Activated CD4-positive, CD25-positive, alpha-beta regulatory T cell treated with anti-CD3 and anti-CD28 coated beads, Interleukin-2, amount 50 U/mL, for 16 hours (primary cell): ENCODE measurements around the gene COL6A2.
"Not testable (repeated sequence)": the region's sequence is repeated elsewhere in the genome, so short reads cannot be mapped to it uniquely, and the experiment has no call there.

Experiments used
- DNase-seq: peaks from one replicate; pipeline ENCODE4 v3.0.0-alpha.2; 2020; ENCODE audit warnings: low read depth, low spot score

Gene COL6A2

GRCh38 chr21:46060596-46061061 is 37.3 kb upstream of the COL6A2 start:
- no peak for DNase-seq

GRCh38 chr21:46061063-46061462 is 36.8 kb upstream of the COL6A2 start:
- no peak for DNase-seq

GRCh38 chr21:46061518-46061917 is 36.4 kb upstream of the COL6A2 start:
- no peak for DNase-seq

- no peak for DNase-seq
Observed at GRCh38 chr21:46061950-46062349, 36.0 kb upstream of the COL6A2 start.

GRCh38 chr21:46062471-46063211 is 35.3 kb upstream of the COL6A2 start:
- no peak for DNase-seq

GRCh38 chr21:46063227-46063626 is 34.7 kb upstream of the COL6A2 start:
- no peak for DNase-seq

GRCh38 chr21:46063734-46064680 is 33.9 kb upstream of the COL6A2 start:
- no peak for DNase-seq

GRCh38 chr21:46064870-46065214 is 33.1 kb upstream of the COL6A2 start:
- no peak for DNase-seq

- no peak for DNase-seq
Observed at GRCh38 chr21:46065215-46065913, 32.5 kb upstream of the COL6A2 start.

- DNase-seq = no peak
Observed at GRCh38 chr21:46065914-46066551, 31.9 kb upstream of the COL6A2 start.

- DNase-seq = no peak
Observed at GRCh38 chr21:46066591-46067331, 31.2 kb upstream of the COL6A2 start.

GRCh38 chr21:46067505-46068201 is 30.3 kb upstream of the COL6A2 start:
- DNase-seq = no peak

- DNase-seq = no peak
Observed at GRCh38 chr21:46068516-46069079, 29.3 kb upstream of the COL6A2 start.

- no peak for DNase-seq
Observed at GRCh38 chr21:46069166-46069565, 28.7 kb upstream of the COL6A2 start.

- DNase-seq = no peak
Observed at GRCh38 chr21:46069719-46070279, 28.1 kb upstream of the COL6A2 start.

GRCh38 chr21:46071082-46071481 is 26.8 kb upstream of the COL6A2 start:
- DNase-seq = no peak

GRCh38 chr21:46076724-46077123 is 21.2 kb upstream of the COL6A2 start:
- not testable (repeated sequence) for DNase-seq

- no peak for DNase-seq
Observed at GRCh38 chr21:46077674-46078101, 20.2 kb upstream of the COL6A2 start.

- DNase-seq = no peak
Observed at GRCh38 chr21:46078322-46078977, 19.5 kb upstream of the COL6A2 start.
